ENCODE data around the gene SPTLC2. TPM values are rescaled to one million over a fixed set of nuclear protein-coding genes. Genes with fewer than 3 reads are reported as not detected.
A peak's percentile ranks its signal among the peaks of the same experiment; 100 is the strongest.
"Not testable (repeated sequence)": the region's sequence is repeated elsewhere in the genome, so short reads cannot be mapped to it uniquely, and the experiment has no call there.

The SPTLC2 gene
- total RNA-seq, 6 experiments from 2014 or later: 51.2 to 59.2 (median 52.3) TPM

DNA sequence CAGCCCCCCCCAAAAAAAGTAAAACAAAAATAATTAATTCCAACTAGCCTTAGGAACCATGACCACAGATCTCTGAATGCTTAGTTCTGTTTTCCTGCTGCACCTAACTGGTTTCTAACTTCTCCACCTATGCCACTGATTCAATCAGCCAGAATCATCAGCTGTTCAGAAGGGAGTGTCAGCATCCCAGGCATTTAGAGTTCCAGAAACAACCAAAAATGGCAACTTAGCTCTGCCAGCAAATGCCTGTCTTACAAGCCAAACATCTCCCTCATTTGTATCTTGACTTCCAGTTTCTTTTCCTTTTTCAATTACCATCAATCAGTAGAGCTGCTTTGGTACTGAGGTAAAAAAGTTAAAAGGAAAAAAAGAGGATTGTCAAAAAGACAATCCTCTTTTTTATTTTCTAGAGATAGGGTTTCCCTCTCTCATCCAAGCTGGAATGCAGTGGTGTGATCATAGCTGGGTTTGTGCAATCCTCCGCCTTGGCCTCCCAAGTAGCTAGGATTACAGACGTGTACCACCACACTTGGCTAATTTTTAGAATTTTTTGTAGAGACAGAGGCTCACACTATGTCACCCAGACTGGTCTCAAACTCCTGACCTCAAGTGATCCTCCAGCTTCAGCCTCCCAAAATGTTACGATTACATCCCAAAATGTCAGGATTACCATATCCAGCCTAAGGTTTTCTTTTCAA lies 72.7 kb downstream of the SPTLC2 start:
- H3K27ac Mint-ChIP-seq: peak overlapping the region; percentile 1; the same call in 1 of the 2 replicates
- TF ChIP-seq, protein P1, sequence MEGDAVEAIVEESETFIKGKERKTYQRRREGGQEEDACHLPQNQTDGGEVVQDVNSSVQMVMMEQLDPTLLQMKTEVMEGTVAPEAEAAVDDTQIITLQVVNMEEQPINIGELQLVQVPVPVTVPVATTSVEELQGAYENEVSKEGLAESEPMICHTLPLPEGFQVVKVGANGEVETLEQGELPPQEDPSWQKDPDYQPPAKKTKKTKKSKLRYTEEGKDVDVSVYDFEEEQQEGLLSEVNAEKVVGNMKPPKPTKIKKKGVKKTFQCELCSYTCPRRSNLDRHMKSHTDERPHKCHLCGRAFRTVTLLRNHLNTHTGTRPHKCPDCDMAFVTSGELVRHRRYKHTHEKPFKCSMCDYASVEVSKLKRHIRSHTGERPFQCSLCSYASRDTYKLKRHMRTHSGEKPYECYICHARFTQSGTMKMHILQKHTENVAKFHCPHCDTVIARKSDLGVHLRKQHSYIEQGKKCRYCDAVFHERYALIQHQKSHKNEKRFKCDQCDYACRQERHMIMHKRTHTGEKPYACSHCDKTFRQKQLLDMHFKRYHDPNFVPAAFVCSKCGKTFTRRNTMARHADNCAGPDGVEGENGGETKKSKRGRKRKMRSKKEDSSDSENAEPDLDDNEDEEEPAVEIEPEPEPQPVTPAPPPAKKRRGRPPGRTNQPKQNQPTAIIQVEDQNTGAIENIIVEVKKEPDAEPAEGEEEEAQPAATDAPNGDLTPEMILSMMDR (IDR thresholded peaks at IDR 0.05): no peak
- no peaks in the 10 kb centered on the region for H3K27me3 Mint-ChIP-seq (ENCODE audit: insufficient read depth)
- H3K9me3 Mint-ChIP-seq: no peaks in the 10 kb centered on the region
- peaks cover 27% of the 10 kb centered on the region for H3K36me3 Mint-ChIP-seq (ENCODE audit: low read depth)
- H3K4me1 Mint-ChIP-seq (ENCODE audit: low read depth): peaks cover 16% of the 10 kb centered on the region
- DNase-seq: no peak
- H3K4me3 Mint-ChIP-seq: no peak overlapping the region

DNA sequence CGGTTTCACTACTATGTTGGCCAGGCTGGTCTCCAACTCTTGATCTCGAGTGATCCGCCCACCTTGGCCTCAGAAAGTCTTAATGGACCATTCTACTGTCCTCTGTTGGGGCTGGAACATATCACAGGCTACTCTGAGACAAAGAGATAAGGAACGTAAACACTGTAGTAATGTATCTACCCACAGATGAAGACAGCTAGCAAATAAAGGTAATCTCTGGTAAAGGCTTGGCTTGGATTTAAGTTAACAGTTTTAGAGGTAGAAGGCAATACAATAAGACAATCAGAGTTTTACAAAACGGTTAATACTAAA lies 73.2 kb downstream of the SPTLC2 start:
- Mint-ChIP-seq H3K9me3 (no peaks in the 10 kb centered on the region), H3K4me3 (no peak overlapping the region), H3K27me3 (ENCODE audit: insufficient read depth) (no peaks in the 10 kb centered on the region), H3K4me1 (ENCODE audit: low read depth) (peaks cover 16% of the 10 kb centered on the region), H3K27ac (0 out of 2 replicates have a peak overlapping the region, but pooled peaks have one; percentile 1), H3K36me3 (ENCODE audit: low read depth) (peaks cover 22% of the 10 kb centered on the region)
- TF ChIP-seq, protein P1 (IDR thresholded peaks at IDR 0.05): no peak
- no peak for DNase-seq

DNA sequence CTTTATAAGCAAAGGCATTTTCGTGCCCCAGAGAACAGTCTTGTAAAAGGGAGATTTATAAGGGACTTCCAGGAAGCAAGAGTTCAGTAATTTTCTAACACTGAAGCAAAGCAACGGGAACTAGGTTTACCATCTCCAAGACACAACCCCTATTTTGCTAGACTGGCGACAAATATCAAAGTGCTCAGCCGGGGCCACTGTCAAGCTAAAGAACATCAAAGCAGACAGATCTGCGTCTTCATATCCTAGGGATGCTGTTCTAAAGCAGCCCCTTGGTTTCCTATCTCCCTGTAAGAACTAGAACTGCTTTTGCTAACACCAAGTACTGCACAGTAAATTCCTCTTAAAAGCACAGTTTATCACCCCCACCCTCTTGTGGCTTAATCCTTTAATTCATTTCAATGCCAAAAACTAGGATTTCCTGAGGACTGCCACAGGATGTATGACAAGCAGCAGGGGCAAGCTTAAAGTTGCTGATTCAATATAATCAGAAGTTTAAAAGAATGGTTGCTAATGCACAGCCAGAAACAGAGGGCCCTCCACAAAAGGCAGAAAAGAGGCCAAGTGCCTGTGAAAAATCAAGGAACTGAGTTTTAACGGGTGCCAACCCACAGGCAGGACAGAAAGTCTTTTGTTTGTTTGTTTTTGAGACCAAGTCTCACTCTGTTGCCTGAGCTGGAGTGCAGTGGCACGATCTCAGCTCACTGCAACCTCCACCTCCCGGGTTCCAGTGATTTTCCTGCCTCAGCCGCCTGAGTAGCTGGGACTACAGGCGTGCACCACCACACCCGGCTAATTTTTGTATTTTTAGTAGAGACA lies 73.8 kb downstream of the SPTLC2 start:
- TF ChIP-seq, protein P1 (IDR thresholded peaks at IDR 0.05): no peak
- Mint-ChIP-seq H3K27me3 (ENCODE audit: insufficient read depth) (no peaks in the 10 kb centered on the region), H3K36me3 (ENCODE audit: low read depth) (peaks cover 23% of the 10 kb centered on the region), H3K9me3 (no peaks in the 10 kb centered on the region), H3K4me1 (ENCODE audit: low read depth) (peaks cover 16% of the 10 kb centered on the region), H3K27ac (peak overlapping the region; percentile 55), H3K4me3 (no peak overlapping the region)
- no peak for DNase-seq

DNA sequence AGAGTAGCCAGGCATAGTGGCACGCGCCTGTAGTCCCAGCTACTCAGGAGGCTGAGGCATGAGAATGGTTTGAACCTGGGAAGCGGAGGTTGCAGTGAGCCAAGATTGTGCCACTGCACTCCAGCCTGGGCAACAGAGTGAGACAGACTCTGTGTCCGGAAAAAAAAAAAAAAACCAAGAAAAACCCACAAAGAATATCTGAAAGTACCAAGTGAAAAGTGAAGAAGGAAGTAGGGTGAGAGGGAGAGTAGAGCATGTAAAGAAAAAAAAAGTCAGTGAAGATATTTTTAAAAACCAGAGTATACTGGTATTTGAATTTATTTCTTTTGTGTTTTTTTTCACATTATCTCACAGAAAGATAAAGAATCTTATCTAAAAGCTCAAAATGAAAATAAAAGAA lies 74.5 kb downstream of the SPTLC2 start:
- 0 out of 2 replicates have a peak overlapping the region, but pooled peaks have one; percentile 55 for H3K27ac Mint-ChIP-seq

DNA sequence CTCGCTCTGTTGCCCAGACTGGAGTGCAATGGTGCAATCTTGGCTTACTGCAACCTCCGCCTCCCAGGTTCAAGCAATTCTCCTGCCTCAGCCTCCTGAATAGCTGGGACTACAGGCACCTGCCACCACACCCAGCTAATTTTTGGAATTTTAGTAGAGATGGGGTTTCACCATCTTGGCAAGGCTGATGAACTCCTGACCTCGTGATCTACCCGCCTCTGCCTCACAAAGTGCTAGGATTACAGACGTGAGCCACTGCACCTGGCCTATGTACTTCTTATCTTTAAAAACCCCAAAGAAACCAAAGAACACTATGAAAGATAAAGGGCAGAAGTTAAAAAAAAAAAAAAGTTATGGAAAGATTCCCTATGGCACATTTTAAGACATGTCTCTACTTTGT lies 79.5 kb downstream of the SPTLC2 start:
- not testable (repeated sequence) for H3K4me1 Mint-ChIP-seq (ENCODE audit: low read depth); H3K27me3 Mint-ChIP-seq (ENCODE audit: insufficient read depth); H3K4me3 Mint-ChIP-seq; H3K9me3 Mint-ChIP-seq; DNase-seq; H3K27ac Mint-ChIP-seq
- peaks cover 38% of the 10 kb centered on the region for H3K36me3 Mint-ChIP-seq (ENCODE audit: low read depth)

More for the DNA sequence above, 74.5 kb downstream of the SPTLC2 start:
- no peak for DNase-seq
- Mint-ChIP-seq H3K36me3 (ENCODE audit: low read depth) (peaks cover 22% of the 10 kb centered on the region; the same call in 1 of the 2 replicates), H3K4me3 (no peak overlapping the region), H3K4me1 (ENCODE audit: low read depth) (peaks cover 16% of the 10 kb centered on the region), H3K27me3 (ENCODE audit: insufficient read depth) (no peaks in the 10 kb centered on the region), H3K9me3 (no peaks in the 10 kb centered on the region)
- TF ChIP-seq, protein P1 (IDR thresholded peaks at IDR 0.05): no peak

DNA sequence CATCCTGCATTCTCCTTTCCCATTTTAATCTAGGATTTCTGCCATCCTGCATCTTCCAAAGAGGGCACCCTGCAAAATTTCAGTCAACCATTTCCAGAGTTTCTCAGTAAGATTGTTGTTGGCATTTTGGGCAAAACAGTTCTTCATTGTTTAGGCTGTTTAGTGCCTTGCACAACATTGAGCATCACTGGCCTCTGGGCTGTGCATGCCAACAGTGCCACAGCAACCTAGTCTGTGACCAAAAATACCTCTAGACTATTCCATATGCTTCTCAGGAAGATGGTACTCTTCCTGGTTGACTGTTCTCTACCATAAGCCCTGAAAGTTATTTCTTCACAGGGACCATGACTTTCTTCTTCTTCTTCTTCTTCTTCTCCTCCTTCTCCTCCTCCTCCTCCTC lies 85.4 kb downstream of the SPTLC2 start:
- Mint-ChIP-seq H3K4me1 (ENCODE audit: low read depth) (peaks cover 10% of the 10 kb centered on the region; the same call in 1 of the 2 replicates), H3K4me3 (no peak overlapping the region), H3K36me3 (ENCODE audit: low read depth) (peaks cover 42% of the 10 kb centered on the region), H3K27me3 (ENCODE audit: insufficient read depth) (peaks cover 3% of the 10 kb centered on the region; the same call in 1 of the 2 replicates), H3K27ac (no peak overlapping the region), H3K9me3 (no peaks in the 10 kb centered on the region)
- DNase-seq: no peak
- TF ChIP-seq, protein P1 (IDR thresholded peaks at IDR 0.05): no peak
